ENCODE measurements around the gene NXN. TPM values are rescaled to one million over a fixed set of nuclear protein-coding genes. Genes with fewer than 3 reads are reported as not detected.
"Not testable (repeated sequence)": the region's sequence is repeated elsewhere in the genome, so short reads cannot be mapped to it uniquely, and the experiment has no call there.

Gene NXN
- total RNA-seq, 1 experiment from 2014 or later = 20.8 TPM

DNA sequence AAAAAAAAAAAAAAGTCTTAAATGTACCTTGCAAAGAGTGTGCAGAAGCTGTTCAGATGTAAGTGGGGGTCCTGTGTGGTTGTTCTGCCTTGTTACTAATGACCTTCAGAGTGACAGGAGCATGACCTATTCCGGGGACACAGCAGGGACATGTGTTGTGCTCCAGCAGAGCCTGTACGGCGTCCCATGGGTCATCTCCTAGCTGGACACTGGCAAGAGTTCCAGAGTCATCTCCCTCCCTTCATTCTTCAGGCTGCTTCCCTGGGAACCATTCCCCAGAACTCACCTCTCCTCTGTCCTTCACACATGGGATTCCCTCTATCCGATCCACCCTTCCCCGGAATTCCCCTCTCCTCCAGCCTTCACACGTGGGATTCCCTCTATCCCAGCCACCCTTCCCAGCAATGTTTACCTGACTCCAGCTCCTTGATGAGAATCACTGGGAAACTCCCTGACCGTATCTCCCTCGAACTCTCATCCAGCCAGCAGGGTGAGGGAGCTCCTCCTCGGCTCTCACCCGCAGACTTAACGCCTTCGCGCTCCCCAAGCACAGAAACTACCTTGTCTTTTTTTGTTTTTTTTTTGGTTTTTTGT, 111.6 kb downstream of the NXN start:
- Histone ChIP-seq H3K79me2 (ENCODE audit: low read length) (no peaks in the 10 kb centered on the region), H2AFZ (ENCODE audit: low read length) (no peak overlapping the region), H3K36me3 (ENCODE audit: low read depth, low read length) (no peaks in the 10 kb centered on the region), H3K9me3 (ENCODE audit: low read length) (no peaks in the 10 kb centered on the region), H4K20me1 (ENCODE audit: low read length) (no peaks in the 10 kb centered on the region), H3K4me1 (ENCODE audit: insufficient read depth, low read length) (peaks cover 5% of the 10 kb centered on the region), H3K9me2 (replicated peaks; ENCODE audit: low read length) (no peaks in the 10 kb centered on the region), H3K27me3 (ENCODE audit: low read length) (no peaks in the 10 kb centered on the region), H3K9ac (ENCODE audit: low read length) (no peak overlapping the region), H3K4me3 (ENCODE audit: low read length) (no peak overlapping the region), H3K4me2 (ENCODE audit: low read length) (no peak overlapping the region), H3K27ac (ENCODE audit: low read length) (no peak overlapping the region), H3F3A (ENCODE audit: low read length, unreplicated experiment) (no peaks in the 10 kb centered on the region)
- ChIA-PET POLR2A (ENCODE audit: unreplicated experiment) (no interaction called here), CTCF (no interaction called here)
- no peak for DNase-seq
- ATAC-seq = no peak
- no TSS peak for BruUV-seq (replicated peaks)
- intact Hi-C loops (cut with micrococcal nuclease) = no loop called here
- TF ChIP-seq EZH2phosphoT487 (IDR thresholded peaks at IDR 0.05; ENCODE audit: borderline replicate concordance, low read length) = no peak
- TF ChIP-seq, protein P1, sequence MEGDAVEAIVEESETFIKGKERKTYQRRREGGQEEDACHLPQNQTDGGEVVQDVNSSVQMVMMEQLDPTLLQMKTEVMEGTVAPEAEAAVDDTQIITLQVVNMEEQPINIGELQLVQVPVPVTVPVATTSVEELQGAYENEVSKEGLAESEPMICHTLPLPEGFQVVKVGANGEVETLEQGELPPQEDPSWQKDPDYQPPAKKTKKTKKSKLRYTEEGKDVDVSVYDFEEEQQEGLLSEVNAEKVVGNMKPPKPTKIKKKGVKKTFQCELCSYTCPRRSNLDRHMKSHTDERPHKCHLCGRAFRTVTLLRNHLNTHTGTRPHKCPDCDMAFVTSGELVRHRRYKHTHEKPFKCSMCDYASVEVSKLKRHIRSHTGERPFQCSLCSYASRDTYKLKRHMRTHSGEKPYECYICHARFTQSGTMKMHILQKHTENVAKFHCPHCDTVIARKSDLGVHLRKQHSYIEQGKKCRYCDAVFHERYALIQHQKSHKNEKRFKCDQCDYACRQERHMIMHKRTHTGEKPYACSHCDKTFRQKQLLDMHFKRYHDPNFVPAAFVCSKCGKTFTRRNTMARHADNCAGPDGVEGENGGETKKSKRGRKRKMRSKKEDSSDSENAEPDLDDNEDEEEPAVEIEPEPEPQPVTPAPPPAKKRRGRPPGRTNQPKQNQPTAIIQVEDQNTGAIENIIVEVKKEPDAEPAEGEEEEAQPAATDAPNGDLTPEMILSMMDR (conservative IDR thresholded peaks at IDR 0.05; ENCODE audit: low read depth, low read length) = no peak
- no peak for TF ChIP-seq EZH2 (IDR thresholded peaks at IDR 0.05; ENCODE audit: low read length, unreplicated experiment)

DNA sequence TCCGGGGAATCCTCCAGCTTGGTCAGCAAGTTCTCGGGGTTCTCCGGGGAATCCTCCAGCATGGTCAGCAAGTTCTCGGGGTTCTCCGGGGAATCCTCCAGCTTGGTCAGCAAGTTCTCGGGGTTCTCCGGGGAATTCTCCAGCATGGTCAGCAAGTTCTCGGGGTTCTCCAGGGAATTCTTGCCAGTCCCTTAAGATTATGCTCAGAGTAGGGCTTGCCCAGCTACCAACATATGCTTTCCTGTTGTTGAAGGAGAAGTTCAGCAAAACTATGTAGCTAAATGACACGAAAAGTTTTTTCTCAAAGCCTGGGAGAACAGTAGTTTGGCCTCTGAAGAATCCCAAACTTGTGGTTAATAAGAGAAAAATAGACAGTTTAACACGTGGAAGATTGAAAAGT, 112.3 kb downstream of the NXN start:
- H3K79me2 ChIP-seq (ENCODE audit: low read length); H4K20me1 ChIP-seq (ENCODE audit: low read length); H3F3A ChIP-seq (ENCODE audit: low read length, unreplicated experiment); H3K4me1 ChIP-seq (ENCODE audit: insufficient read depth, low read length); H2AFZ ChIP-seq (ENCODE audit: low read length); DNase-seq; H3K36me3 ChIP-seq (ENCODE audit: low read depth, low read length); POLR2A ChIA-PET (ENCODE audit: unreplicated experiment); H3K9me2 ChIP-seq (replicated peaks; ENCODE audit: low read length); H3K27ac ChIP-seq (ENCODE audit: low read length); BruUV-seq (replicated peaks); ATAC-seq; intact Hi-C loops (cut with micrococcal nuclease); H3K27me3 ChIP-seq (ENCODE audit: low read length); H3K4me2 ChIP-seq (ENCODE audit: low read length); CTCF ChIA-PET; H3K4me3 ChIP-seq (ENCODE audit: low read length); H3K9me3 ChIP-seq (ENCODE audit: low read length); H3K9ac ChIP-seq (ENCODE audit: low read length): not testable (repeated sequence)

DNA sequence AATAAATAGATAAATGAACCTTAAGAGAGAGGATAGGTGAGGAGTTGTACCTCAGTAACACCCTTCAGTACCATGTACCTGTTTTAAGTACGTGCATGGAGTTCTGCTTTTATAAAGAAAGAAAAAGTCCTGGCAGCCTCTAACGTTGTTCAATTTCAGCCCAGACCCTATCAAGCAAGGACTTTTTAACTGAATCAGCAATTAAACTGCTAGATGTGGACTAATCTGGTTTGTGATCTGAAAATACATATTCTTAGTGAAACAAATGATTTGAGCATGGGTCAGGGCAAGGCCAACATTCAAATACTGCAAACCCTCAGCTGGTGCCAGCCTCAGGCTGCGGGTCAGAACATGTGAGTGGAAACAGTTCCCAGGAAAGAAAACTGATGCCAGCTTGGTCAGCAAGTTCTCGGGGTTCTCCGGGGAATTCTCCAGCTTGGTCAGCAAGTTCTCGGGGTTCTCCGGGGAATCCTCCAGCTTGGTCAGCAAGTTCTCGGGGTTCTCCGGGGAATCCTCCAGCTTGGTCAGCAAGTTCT, 112.9 kb downstream of the NXN start:
- Histone ChIP-seq H2AFZ (ENCODE audit: low read length) (no peak overlapping the region), H3K4me1 (ENCODE audit: insufficient read depth, low read length) (peaks cover 5% of the 10 kb centered on the region), H3K9ac (ENCODE audit: low read length) (no peak overlapping the region), H3K4me2 (ENCODE audit: low read length) (no peak overlapping the region), H3K9me3 (ENCODE audit: low read length) (no peaks in the 10 kb centered on the region), H3K9me2 (replicated peaks; ENCODE audit: low read length) (no peaks in the 10 kb centered on the region), H3K4me3 (ENCODE audit: low read length) (no peak overlapping the region), H4K20me1 (ENCODE audit: low read length) (no peaks in the 10 kb centered on the region), H3K27ac (ENCODE audit: low read length) (no peak overlapping the region), H3F3A (ENCODE audit: low read length, unreplicated experiment) (no peaks in the 10 kb centered on the region), H3K36me3 (ENCODE audit: low read depth, low read length) (no peaks in the 10 kb centered on the region), H3K27me3 (ENCODE audit: low read length) (no peaks in the 10 kb centered on the region), H3K79me2 (ENCODE audit: low read length) (no peaks in the 10 kb centered on the region)
- intact Hi-C loops (cut with micrococcal nuclease) = no loop called here
- no TSS peak for BruUV-seq (replicated peaks)
- ChIA-PET CTCF (no interaction called here), POLR2A (ENCODE audit: unreplicated experiment) (no interaction called here)
- TF ChIP-seq EZH2phosphoT487 (IDR thresholded peaks at IDR 0.05; ENCODE audit: borderline replicate concordance, low read length) (no peak), EZH2 (IDR thresholded peaks at IDR 0.05; ENCODE audit: low read length, unreplicated experiment) (no peak)
- TF ChIP-seq, protein P1 (conservative IDR thresholded peaks at IDR 0.05; ENCODE audit: low read depth, low read length) = no peak
- DNase-seq (no peak), ATAC-seq (no peak)
